ENCODE measurements around the gene ZBED3. TPM values are rescaled to one million over a fixed set of nuclear protein-coding genes. Genes with fewer than 3 reads are reported as not detected.
A peak's percentile ranks its signal among the peaks of the same experiment; 100 is the strongest.
"Not testable (repeated sequence)": the region's sequence is repeated elsewhere in the genome, so short reads cannot be mapped to it uniquely, and the experiment has no call there.

Gene ZBED3, protein sequence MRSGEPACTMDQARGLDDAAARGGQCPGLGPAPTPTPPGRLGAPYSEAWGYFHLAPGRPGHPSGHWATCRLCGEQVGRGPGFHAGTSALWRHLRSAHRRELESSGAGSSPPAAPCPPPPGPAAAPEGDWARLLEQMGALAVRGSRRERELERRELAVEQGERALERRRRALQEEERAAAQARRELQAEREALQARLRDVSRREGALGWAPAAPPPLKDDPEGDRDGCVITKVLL
- 0.69 and 13.4 TPM in 2 replicates for total RNA-seq

DNA sequence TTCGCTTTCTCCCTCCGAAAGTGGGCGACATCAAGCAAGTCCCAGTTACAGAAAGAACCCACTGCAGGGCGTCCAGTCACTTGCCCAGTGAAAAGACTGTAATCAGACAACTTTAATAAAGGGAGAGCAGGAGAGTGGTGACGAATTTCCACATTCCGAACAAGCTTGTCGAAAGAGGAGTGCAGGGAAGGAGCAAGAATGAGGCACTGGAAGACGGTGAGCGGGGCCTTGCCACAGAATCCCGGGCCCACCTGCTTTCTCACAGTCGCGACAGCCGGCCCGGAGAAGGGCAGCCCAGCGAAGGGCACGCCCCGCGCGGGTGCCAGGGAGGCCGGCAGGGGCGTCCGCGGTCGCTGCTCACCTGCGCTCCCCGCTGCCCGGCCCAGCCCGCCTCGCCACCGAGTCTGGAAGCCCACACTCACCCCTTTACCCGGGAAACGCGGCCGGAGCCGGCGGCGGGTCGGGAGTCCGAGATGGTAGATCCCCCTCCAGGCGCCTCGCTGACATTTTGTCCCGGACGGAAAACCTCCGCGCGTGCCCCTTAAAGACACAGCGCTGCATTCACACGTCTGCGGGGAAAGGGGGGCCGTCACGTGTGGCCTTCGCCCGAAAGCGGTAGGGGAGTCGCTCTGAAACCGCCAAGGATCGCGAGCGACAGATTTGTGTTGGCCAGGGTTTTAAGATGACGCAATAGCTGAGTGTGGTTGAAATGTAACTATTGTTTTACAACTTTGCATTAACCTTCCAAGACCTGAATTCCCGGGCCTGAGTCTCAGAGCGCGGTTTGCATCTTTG, at the start of gene ZBED3:
ZBED3 (minus strand) TSS at position 597 of the 795 bp plus-strand sequence. CDS start 9,407 bp downstream, outside the sequence.
- peak; percentile 92 for DNase-seq (ENCODE audit: low read depth)

DNA sequence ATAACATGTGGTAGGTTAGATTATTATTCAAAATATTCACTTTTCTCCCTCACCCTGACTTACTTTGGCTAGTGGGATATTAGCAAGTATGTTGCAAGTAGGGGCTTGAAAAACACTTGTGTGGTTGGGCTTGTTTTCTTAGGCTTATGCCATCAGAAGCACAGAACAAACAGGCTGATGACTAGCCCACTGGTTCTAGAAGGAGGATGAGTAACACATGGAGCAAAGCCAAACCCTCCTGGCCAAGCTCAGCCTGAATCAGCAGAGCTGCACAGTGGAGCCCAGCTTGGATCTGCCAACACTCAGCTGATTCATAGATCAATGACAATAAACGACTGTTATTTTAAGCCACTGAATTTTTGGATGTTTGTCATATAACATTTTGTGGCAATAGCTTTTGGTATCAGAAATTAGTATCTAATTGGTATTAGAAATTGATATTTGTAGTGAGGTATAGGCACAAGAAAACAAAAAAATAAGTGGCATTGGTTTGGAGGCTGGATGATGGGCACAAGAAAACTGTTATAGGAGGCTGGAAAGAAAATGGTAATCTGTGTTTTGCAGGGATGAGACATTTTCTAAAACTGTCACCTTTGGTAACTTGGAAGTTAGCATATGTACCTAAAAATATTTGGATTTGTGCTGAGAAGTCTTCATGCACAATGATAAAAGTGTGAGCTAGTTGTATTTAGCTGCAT, 46.1 kb upstream of the ZBED3 start:
- DNase-seq (ENCODE audit: low read depth): peak; percentile 100

DNA sequence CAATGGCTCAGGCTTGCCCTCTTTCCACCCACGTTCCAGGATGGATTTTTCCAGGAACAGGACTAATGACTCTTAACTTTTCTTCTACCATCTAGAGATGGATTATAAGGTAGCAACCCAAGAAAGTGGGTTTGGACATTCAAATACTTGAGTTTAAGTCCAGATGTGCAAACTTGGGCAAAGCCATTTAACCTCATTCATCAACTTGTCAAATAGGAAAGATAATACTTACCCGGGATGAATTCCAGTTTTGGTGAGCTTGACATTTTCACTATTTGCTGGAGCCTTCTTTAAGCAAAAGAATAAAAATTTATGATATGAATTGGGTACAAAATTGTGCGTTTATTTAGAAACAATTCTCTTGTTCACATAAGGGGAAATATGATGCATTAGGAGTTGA, 44.3 kb upstream of the ZBED3 start:
- DNase-seq (ENCODE audit: low read depth): no peak

DNA sequence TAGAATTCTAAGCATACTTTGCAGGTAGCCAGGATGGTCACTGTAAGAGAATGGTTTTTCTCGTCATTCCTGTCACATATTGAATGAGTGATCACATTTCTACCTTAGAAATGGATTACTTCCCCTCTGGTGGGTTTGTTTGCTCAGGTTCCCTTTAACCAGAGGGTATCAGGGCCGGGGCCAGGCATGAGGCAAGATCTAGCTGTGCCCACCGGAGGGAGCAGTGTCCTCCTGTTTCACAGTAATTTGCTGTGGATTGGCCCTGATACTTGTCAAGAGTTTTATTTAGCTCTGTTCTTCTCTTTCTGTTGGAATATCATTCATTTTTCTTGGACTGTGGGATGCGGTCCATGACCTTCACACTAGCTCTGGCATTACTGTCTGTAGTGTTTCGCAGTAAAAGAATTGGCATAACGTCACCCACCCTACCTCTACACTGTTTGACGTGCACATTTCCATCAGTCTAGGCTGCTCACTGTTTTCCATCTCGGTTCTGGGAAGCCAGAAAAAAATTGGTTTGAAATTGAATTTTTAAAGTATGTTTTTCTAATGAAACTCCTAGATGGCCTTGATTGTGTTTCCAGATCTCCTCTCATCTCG, 42.4 kb upstream of the ZBED3 start:
- peak; percentile 27 for DNase-seq (ENCODE audit: low read depth)

DNA sequence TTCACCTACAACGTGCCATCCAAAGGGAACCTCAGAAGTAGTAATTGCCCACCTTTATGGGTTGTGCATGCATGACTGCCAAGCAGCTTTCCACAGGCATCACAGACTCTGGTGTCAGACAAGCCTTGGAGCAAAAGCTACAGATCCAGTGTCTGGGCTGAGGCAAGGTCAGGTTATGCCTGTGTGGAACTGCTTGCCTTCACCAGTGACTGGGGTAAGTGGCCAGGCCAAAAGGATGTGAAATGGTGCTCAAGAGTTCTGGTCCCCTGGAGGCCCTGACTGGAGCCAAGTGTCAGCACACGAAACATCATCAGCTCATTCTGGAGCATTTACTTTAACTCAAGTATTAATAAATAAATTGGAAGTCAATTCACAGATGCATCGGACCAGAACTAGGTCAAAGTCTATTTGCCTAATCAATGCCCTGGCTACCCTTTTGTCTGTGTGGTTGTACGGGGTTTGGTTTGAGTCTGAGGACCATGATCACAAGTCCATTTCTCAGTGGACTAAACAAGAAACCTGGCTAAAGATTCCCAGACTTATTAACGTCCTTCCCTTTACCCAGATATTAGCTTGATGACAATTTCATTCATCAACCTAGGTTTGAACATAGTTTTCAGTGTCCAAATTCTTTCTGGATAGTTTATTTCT, 41.5 kb upstream of the ZBED3 start:
- no peak for DNase-seq (ENCODE audit: low read depth)

DNA sequence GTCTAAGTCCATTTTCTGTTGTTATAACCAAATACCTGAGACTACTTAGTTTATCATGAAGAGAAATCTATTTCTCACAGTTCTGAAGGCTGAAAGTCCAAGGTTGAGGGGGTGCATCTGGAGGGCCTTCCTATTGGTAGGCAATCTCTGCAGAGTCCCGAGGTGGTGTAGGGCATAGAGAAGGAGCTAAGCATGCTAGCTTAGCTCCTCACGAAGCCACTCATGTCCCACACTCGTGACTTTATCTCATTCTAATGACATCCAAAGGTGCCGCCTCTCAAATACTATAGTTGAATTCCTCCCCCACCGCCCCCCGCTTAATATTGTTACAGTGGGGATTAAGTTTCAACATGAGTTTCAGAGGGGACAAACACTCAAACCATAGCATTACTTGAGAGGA, 36.0 kb upstream of the ZBED3 start:
- DNase-seq (ENCODE audit: low read depth): no peak

DNA sequence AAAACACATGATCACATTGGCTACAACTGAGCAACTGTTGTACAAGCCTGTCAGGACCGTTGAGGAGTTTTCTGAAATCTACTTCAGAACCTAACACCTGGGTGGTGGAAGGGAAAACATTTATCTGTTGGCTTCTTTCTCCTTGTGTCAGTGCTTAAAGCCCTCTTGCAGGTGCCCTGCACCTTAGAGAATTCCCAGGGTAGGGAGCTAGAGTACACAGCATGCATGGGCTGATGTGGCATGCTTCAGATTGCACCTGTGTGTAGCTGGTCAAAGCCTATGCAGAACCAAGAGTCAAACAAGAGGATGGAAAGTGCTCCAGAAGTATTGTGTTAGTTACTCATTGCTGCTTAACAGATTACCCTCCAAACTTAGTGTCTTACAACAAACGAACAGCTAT, 33.6 kb upstream of the ZBED3 start:
- no peak for DNase-seq (ENCODE audit: low read depth)

DNA sequence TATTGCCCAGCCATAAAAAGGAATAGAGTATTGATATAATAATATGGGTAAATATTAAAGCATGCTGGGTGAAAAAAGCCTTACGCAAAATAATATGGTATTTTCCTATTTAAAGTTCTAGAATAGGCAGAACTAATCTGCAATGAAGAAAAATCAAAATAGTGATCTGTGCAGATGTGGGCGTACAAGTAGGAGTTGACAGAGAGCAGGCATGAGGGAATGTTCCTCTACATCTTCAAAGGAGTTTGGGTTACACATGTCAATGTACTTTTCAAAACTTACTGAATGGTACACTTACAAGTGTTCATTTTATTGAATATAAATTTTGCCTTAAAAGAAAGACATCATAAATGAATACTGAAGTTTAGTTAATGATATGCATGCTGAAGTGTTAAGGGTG, 33.0 kb upstream of the ZBED3 start:
- no peak for DNase-seq (ENCODE audit: low read depth)

DNA sequence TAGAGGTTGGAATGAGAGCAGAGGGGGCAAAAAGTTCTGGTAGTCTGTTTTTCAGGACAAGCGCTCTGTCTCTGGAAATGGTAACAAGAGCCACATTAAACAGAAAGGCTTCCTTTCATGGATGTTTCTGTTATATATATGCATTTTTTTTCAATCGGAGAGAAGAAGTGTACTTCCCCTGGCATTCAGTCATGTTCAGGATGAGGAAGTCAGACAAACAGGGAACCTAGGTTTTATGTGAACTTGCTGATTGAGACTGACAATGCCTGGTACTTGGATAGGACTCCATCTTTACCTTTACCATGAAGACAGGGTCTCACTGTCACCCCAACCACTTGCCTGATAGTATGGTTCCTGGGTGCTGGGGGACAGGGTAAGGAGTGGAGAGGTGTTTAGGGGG, 30.1 kb upstream of the ZBED3 start:
- DNase-seq (ENCODE audit: low read depth): no peak

DNA sequence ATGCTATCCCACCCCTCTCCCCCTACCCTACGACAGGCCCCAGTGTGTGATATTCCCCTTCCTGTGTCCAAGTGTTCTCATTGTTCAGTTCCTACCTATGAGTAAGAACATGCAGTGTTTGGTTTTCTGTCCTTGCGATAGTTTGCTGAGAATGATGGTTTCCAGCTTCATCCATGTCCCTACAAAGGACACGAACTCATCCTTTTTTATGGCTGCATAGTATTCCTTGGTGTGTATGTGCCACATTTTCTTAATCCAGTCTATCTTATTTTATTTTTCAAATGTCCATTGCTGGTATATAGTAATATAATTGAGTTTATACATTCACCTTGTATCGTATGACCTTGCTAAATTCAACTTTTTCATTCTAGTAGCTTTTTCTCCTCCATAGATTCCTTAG, 19.9 kb upstream of the ZBED3 start:
- DNase-seq (ENCODE audit: low read depth): not testable (repeated sequence)

DNA sequence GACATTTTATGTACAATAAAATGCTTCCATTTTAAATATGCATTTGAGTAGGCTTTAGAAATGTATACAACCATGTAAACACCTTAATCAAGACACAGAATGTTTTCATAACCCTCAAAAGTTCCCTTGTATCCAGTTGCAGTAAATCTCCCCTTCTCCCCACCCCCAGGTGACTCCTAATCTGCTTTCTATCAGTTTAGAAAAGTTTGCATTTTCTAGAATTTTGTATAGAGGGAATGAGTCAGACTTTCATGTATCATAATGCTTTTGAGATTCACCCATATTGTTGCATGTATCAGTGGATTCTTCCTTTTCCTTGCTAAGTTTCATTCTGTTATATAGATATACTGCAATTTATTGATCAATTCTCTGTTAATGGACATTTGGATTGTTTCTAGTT, 17.7 kb upstream of the ZBED3 start:
- DNase-seq (ENCODE audit: low read depth): no peak

DNA sequence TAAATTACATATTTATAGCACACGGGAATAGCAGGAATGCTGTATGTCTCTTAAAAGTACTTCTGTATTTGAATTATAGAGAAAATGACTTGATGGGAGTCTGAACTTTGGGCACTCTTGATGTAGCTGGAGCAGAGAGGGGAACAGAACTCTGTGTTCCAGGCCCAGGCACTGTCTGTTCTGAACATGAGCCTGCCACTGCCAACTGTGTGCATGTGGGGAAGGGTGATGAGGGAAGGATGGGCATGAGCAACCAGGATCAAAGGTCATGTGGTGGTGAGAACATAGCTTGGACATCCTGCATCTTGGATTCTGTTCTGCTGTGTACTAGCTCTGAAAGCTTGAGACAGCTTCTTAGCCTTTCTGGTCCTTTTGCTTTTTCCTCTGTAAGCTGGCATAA, 16.4 kb upstream of the ZBED3 start:
- peak; percentile 21 for DNase-seq (ENCODE audit: low read depth)

DNA sequence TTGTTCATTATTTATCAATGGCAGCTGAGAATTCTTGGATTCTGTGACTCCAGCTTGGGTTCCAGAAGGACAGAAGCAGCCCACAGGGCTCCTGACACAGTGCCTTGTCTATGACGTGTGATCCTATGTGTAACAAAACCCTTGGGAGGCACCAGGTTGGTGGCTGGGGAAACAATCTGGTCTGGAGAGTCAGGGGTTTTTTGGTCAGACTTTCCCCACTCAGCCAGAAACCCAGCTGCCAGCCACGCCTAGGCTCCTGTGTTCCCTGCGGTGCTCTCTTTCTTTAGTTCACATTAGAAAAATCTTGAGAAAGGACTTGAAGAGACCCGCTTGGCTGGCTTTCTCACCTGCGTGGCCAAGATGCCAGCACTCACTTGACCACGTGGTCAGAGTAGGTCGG, 15.5 kb upstream of the ZBED3 start:
- no peak for DNase-seq (ENCODE audit: low read depth)

DNA sequence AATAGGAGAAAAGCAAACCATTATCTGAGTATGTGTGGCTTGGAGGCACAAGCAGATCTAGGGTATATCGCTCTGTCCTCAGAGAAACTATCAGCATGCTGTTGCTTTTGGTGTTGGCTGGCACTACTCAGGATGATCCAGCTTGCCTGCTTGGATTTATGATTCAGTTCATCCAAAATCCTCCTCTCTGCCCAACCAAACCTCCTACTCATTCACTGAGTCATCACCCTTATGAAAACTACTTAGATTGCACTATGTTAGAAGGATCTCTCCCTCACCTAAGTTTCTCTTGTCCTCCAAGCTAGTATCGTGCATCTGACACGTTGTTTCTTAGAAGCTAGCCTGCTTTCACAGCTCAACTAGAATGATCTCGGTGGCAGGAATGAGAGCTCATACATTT, 14.2 kb upstream of the ZBED3 start:
- DNase-seq (ENCODE audit: low read depth): peak; percentile 66

DNA sequence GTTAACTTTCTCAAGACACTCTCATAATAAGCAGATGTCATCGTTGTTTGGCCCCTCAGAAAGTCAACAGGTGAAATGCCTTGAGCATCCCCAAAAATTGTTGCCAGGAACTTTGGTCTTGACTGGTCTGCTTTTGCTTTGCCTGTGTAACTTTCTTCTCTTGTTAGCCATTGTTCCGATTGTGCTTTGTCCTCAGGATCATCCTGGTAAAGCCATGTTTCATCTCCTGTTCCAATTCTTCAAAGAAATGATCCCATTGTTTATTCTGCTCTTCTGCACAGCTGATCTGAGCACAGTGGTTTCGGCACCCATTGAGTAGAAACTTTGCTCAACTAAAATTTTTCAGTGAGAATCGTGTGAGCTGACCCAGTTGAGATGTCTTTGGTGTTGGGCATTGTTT, 8.1 kb upstream of the ZBED3 start:
- DNase-seq (ENCODE audit: low read depth): no peak

DNA sequence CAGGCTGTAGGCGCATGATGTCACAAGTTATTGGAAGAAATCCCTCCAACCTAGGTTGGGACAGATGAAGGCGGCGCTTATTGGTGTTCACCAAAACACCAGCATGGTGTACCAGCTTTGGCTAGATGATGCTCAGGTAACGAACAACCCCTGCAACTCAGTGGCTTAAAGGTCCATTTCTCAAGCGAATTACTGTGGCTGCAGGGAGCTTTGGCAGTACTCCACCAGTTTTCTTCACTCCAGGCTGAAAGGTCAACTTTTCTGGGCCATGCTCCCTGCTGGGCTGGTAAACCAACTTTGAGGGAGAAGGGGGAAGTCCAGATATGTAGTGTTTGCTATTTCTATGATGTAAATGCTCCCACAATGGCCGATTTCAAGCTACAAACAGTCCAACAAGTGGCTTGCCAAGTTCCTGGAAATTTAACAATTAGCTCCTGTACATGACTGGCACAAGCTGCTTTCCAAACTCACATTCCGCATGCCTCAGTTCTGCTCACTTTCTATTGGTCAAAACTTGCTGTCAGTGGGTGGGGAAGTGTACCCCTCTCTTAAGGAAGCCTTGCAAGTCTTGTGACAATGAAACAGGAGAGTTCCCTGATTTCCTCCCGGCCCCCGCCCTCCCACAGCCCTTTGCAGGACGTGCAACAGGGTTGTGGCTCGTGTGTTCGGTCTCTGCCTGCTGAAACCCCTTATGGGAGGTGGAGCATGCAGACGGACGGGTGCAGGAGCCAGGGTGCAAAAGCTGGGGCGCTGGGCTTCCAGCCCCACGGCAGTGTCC, 588 bp upstream of the ZBED3 start:
- no peak for DNase-seq (ENCODE audit: low read depth)

DNA sequence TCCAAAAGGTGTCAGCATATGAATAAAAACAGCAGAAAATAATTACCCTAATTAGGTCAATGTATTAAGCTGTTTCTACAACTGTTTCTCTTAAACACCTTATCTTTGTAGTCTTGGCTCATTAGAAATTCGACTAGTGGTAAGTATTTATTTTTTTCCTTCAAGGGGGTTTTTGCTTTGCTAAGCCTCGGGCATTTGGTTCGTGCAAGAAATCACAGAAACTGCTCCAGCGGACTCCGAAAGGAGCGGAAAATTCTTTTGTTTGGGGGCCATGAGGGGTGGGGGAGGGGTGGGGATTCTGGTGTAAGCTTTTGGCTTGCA, 757 bp downstream of the ZBED3 start:
- no peak for DNase-seq (ENCODE audit: low read depth)

DNA sequence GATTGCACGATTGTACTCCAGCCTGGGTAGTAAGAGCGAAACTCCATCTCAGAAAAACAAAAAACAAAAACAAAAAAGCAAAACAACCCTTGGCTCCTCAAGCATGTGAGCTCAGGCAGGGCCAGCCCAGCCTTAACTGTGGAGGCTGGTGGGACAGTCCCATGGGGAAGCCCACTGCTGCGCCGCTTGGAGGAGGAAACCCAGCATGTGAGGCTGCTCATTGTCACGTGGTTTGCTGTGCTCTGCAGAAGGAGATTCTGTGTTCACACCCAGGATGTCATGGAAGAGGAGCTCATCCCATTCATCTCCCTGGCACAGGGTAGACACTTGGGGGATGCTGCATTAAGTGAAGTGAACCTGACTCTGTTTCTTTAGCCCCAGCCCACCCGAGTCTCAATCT, 4.0 kb downstream of the ZBED3 start:
- no peak for DNase-seq (ENCODE audit: low read depth)

DNA sequence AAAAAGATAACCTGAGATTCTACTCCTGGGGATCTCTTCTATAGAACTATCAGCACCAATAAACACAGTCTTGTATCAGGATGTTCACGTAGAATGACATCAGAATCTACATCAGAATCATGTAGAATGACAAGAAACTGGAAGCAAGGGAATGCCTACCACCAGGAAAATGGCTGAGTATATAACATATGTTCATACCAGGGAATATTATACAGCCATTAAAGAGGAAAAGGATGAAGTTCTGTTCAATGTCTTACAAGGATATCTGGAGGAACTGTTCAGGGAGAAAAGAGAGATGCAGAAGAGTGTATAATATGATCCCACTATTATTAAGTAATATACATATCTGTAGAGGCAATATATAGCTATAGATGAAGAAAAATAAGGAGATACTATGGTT, 4.8 kb downstream of the ZBED3 start:
- no peak for DNase-seq (ENCODE audit: low read depth)

DNA sequence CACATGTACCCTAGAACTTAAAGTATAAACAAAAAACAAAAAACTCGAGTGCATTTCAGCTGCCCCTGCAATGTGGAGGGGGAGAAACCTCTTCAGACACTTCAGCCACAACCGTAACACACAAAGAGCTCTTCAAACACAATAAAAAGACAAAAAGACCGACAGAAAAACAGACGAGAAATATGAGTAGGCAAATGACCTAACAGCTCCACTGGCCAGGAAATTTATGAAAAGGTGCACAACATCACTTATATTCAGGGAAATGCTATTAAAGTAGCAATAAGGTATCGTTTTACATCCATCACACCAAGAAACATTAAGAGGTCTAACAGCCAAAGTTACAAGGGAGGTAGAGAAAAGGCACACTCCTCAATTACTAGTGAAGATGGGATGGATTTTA, 6.2 kb downstream of the ZBED3 start:
- DNase-seq (ENCODE audit: low read depth): no peak

DNA sequence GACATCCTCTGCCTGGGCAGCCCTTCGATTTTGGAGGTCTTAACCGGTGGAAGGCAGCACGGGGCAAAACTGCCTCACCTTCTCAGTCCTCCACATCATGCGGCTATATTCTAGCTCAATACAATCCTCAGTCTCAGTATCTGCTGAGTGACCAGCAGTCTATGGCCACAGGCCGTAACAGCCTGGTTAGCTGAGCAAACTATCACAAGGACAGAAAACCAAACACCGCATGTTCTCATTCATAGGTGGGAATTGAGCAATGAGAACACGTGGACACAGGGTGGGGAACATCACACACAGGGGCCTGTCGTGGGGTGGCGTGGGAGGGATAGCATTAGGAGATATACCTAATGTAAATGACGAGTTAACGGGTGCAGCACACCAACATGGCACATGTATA, 6.6 kb downstream of the ZBED3 start:
- not testable (repeated sequence) for DNase-seq (ENCODE audit: low read depth)

DNA sequence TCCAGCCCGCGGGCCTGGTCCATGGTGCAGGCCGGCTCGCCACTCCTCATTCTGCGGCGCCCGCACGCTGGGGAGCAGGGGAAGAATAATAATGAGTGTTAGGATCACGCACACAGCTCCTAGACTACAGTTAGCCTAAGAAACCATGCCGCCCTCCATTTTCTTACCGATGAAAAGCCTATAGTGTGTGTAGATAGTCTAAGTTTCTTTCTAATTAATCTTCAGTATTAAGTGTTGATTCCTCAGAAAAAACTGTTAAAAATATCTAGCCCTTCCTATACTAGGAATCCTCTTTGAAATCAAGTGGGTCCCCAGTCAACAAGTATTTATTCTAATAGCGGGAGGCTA, 9.3 kb downstream of the ZBED3 start:
- DNase-seq (ENCODE audit: low read depth): no peak
